ENCODE results near the gene UBE2L5.

DNA sequence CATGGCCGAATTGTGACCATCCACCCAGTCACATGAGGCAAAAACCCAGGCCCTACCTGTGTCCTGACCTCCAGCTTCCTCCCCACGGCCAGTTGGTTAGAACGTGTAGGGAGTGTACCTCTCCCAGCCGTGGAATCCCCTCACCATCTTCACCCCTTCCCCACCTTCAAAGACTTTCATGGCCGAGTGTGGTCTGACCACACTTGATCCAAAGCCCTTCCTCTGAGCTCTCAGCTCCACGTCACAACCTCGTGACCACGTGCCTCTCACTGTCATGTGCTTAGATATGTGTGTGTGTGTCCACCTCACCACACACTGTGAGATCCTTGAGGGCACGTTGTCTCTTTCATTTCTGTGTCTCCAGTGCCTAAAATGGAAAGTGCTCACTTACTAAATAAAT, 48.6 kb upstream of the UBE2L5 start:
- TF ChIP-seq, protein P1, sequence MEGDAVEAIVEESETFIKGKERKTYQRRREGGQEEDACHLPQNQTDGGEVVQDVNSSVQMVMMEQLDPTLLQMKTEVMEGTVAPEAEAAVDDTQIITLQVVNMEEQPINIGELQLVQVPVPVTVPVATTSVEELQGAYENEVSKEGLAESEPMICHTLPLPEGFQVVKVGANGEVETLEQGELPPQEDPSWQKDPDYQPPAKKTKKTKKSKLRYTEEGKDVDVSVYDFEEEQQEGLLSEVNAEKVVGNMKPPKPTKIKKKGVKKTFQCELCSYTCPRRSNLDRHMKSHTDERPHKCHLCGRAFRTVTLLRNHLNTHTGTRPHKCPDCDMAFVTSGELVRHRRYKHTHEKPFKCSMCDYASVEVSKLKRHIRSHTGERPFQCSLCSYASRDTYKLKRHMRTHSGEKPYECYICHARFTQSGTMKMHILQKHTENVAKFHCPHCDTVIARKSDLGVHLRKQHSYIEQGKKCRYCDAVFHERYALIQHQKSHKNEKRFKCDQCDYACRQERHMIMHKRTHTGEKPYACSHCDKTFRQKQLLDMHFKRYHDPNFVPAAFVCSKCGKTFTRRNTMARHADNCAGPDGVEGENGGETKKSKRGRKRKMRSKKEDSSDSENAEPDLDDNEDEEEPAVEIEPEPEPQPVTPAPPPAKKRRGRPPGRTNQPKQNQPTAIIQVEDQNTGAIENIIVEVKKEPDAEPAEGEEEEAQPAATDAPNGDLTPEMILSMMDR (IDR thresholded peaks at IDR 0.05; ENCODE audit: insufficient read depth, low read depth, low read length): no peak
- TF ChIP-seq EZH2 (IDR thresholded peaks at IDR 0.05; ENCODE audit: insufficient read depth, low read length): no peak

All from astrocyte (in vitro differentiated cells and primary cell).